HCT116 (cell line): ENCODE measurements around the gene CYP46A1.

ENCODE experiments used
- ATF3 ChIP-seq: IDR thresholded peaks from 2 replicates; pipeline ENCODE4 v1.6.1; 2012
- CTCF ChIP-seq, 3 experiments: fragments of 200-600 bp in 1 of 3; sonication (generic) in 1 of 3; IDR thresholded peaks in 2 of 3; conservative IDR thresholded peaks in 1 of 3; 2 replicates each; pipeline ENCODE4 v1.5.1; 2012 to 2017; ENCODE audit warnings: low read depth in 2 of 3, low read length in 2 of 3, antibody characterized with exemption in 1 of 3, borderline replicate concordance in 1 of 3, control low read depth in 1 of 3, mild to moderate bottlenecking in 1 of 3, mixed read lengths in 1 of 3, mixed run types in 1 of 3, moderate library complexity in 1 of 3; ENCODE audit not compliant: insufficient read depth in 1 of 3
- FOSL1 ChIP-seq: IDR thresholded peaks from 2 replicates; pipeline ENCODE4 v1.6.1; 2012; ENCODE audit warnings: low read depth

DNA sequence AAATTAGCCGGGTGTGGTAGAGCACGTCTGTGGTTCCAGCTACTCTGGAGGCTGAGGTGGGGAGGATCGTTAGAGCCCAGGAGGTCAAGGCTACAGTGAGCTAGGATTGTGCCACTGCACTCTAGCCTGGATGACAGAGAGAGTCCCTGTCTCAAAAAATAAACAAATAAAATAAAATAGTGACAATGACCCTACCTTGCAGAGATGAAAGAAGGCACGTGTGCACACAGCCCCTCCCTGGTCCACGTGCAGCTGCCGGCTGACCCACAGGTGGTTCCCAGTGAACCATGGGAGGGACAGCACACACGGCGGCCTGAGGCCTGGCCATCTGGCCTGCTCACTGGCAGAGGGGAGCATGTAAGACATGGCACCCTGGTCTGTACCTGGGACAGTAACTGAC is 34.5 kb upstream of the CYP46A1 start:
- TF ChIP-seq CTCF (IDR thresholded peaks at IDR 0.05 in 2 of 3, conservative IDR thresholded peaks at IDR 0.05 in 1 of 3; ENCODE audit: borderline replicate concordance in 1 of 3, insufficient read depth in 1 of 3, low read depth in 2 of 3, low read length in 2 of 3): no peak
- TF ChIP-seq ATF3: no peak
- no peak for TF ChIP-seq FOSL1
